Liver (tissue), 9 donors: ENCODE results near the gene SCN1B. TPM values are rescaled to one million over a fixed set of nuclear protein-coding genes. Genes with fewer than 3 reads are reported as not detected.

Experiments used
- DNase-seq: peaks from one replicate; pipeline ENCODE4 v3.0.0-alpha.2; 2017; ENCODE audit warnings: low spot score
- H3K27ac ChIP-seq, 2 donors: one replicate each; pipeline ENCODE4 v1.7.0; 2013; ENCODE audit warnings: inconsistent platforms in 2 of 2, low read length in 2 of 2, control low read depth in 1 of 2, low read depth in 1 of 2, mild to moderate bottlenecking in 1 of 2
- H3K27me3 ChIP-seq, 4 donors: one replicate each; pipeline versions ENCODE4 v1.6.1 to v1.7.0; 2013; ENCODE audit warnings: low read length in 3 of 4, inconsistent platforms in 1 of 4, mild to moderate bottlenecking in 1 of 4, moderate library complexity in 1 of 4; ENCODE audit not compliant: control insufficient read depth in 4 of 4, insufficient read depth in 4 of 4
- H3K36me3 ChIP-seq, 4 donors: one replicate each; pipeline versions ENCODE4 v1.6.1 to v1.7.0; 2013; ENCODE audit warnings: low read length in 3 of 4, mild to moderate bottlenecking in 3 of 4, low read depth in 1 of 4, moderate library complexity in 1 of 4; ENCODE audit not compliant: control insufficient read depth in 4 of 4, insufficient read depth in 3 of 4
- H3K4me1 ChIP-seq, 4 donors: one replicate each; pipeline versions ENCODE4 v1.6.1 to v1.7.0; 2013; ENCODE audit warnings: low read length in 3 of 4, mild to moderate bottlenecking in 3 of 4, moderate library complexity in 1 of 4; ENCODE audit not compliant: control insufficient read depth in 4 of 4, insufficient read depth in 4 of 4
- H3K4me3 ChIP-seq, 3 donors: one replicate each; pipeline versions ENCODE4 v1.6.1 to v1.7.0; 2013; ENCODE audit warnings: low read length in 3 of 3, control low read depth in 1 of 3, low read depth in 1 of 3, mild to moderate bottlenecking in 1 of 3
- H3K9ac ChIP-seq, 2 donors: one replicate each; pipeline ENCODE4 v1.7.0; 2013; ENCODE audit warnings: low read length in 2 of 2, mild to moderate bottlenecking in 2 of 2, moderate library complexity in 2 of 2, control low read depth in 1 of 2, low read depth in 1 of 2
- H3K9me3 ChIP-seq, 4 donors: one replicate each; pipeline versions ENCODE4 v1.6.1 to v1.7.0; 2013; ENCODE audit warnings: low read length in 3 of 4; ENCODE audit not compliant: control insufficient read depth in 4 of 4
- ATF3 ChIP-seq: IDR thresholded peaks from 2 replicates; pipeline ENCODE4 v1.6.1; 2016; ENCODE audit warnings: antibody characterized with exemption
- CTCF ChIP-seq: fragments of 150-350 bp; IDR thresholded peaks from 2 replicates; pipeline ENCODE4 v1.5.1; 2017; ENCODE audit warnings: improper control_type of control experiment, low read depth, low read length; ENCODE audit not compliant: missing input control
- EGR1 ChIP-seq, 2 donors: IDR thresholded peaks; 2 replicates each; pipeline ENCODE4 v1.6.1; 2016 to 2018; ENCODE audit warnings: antibody characterized with exemption in 2 of 2, low read depth in 2 of 2
- GABPA ChIP-seq, 2 donors: IDR thresholded peaks in 1 of 2; conservative IDR thresholded peaks in 1 of 2; 2 replicates each; pipeline ENCODE4 v1.6.1; 2016; ENCODE audit warnings: antibody characterized with exemption in 2 of 2, mild to moderate bottlenecking in 1 of 2, moderate library complexity in 1 of 2
- JUND ChIP-seq, 2 donors: IDR thresholded peaks; 2 replicates each; pipeline ENCODE4 v1.6.1; 2016; ENCODE audit warnings: antibody characterized with exemption in 2 of 2
- RAD21 ChIP-seq, 2 donors: IDR thresholded peaks; 2 replicates each; pipeline ENCODE4 v1.6.1; 2016; ENCODE audit warnings: antibody characterized with exemption in 2 of 2, mild to moderate bottlenecking in 2 of 2
- REST ChIP-seq: IDR thresholded peaks from 2 replicates; pipeline ENCODE4 v1.6.1; 2016; ENCODE audit warnings: antibody characterized with exemption, mild to moderate bottlenecking
- RXRA ChIP-seq, 2 donors: IDR thresholded peaks; 2 replicates each; pipeline ENCODE4 v1.6.1; 2017 to 2018; ENCODE audit warnings: antibody characterized with exemption in 2 of 2, mild to moderate bottlenecking in 1 of 2
- SP1 ChIP-seq: IDR thresholded peaks from 2 replicates; pipeline ENCODE4 v1.6.1; 2018; ENCODE audit warnings: antibody characterized with exemption, mild to moderate bottlenecking
- YY1 ChIP-seq: IDR thresholded peaks from 2 replicates; pipeline ENCODE4 v1.6.1; 2016; ENCODE audit warnings: antibody characterized with exemption, mild to moderate bottlenecking
- ZBTB33 ChIP-seq: IDR thresholded peaks from 2 replicates; pipeline ENCODE4 v1.6.1; 2016; ENCODE audit warnings: antibody characterized with exemption
- WGBS: extraction: QIAGEN DNeasy Blood & Tissue Kit; methylation state at CpG from one replicate; pipeline ENCODE4 v1.1.7; 2013; 5-methylcytosine and 5-hydroxymethylcytosine counted together
- polyA plus RNA-seq, 2 donors: library from polyadenylated mRNA; stranded (reverse) in 1 of 2; unstranded in 1 of 2; fragments of 200-250 nt in 1 of 2; fragments of >200 nt in 1 of 2; fragmentation: Nextera tagmentation in 1 of 2; extraction: Ambion mirVana in 1 of 2; gene quantifications; one replicate each; pipeline versions ENCODE4 v1.2.1 to v1.2.3, GENCODE V29; 2013 to 2015
- total RNA-seq, 2 donors: library from RNA; depleted of rRNA; stranded (reverse); fragments of >200 nt; gene quantifications; one replicate each; pipeline ENCODE4 v1.2.3, GENCODE V29; 2014
- donor health status: healthy.
- donor health status: healthy.
- donor health status: healthy.
- donor health status: healthy.
- donor health status: healthy.

The SCN1B gene
- total and polyA plus RNA-seq, 4 donors = 1.6 to 5.8 (median 3.4) TPM

- no peak overlapping the region for H3K4me3 ChIP-seq
- H3K9me3 ChIP-seq = no peaks in the 10 kb centered on the region
- peaks cover 2 to 24% (median 11%) of the 10 kb centered on the region in 4 donors for H3K36me3 ChIP-seq
- no peak overlapping the region for H3K27ac ChIP-seq
- no peak for TF ChIP-seq EGR1 (IDR thresholded peaks at IDR 0.05; ENCODE audit: low read depth in 2 of 2)
- no peak for TF ChIP-seq RXRA (IDR thresholded peaks at IDR 0.05)
- TF ChIP-seq JUND (IDR thresholded peaks at IDR 0.05) = no peak
- peak; percentile 13 for TF ChIP-seq CTCF
- peak in 1 of 2 donors; percentile 32 for TF ChIP-seq RAD21 (IDR thresholded peaks at IDR 0.05)
- TF ChIP-seq SP1 = no peak
- no peak for TF ChIP-seq YY1
- TF ChIP-seq ATF3 = no peak
- no peak for TF ChIP-seq REST
- no peak for TF ChIP-seq GABPA (IDR thresholded peaks at IDR 0.05 in 1 of 2, conservative IDR thresholded peaks at IDR 0.05 in 1 of 2)
- no peak overlapping the region for H3K9ac ChIP-seq
- no peak for DNase-seq
- H3K27me3 ChIP-seq = no peaks in the 10 kb centered on the region
- WGBS = 58% methylated on average over 3 of the region's 3 CpGs
- peaks cover 2 to 21% (median 17%) of the 10 kb centered on the region in 4 donors for H3K4me1 ChIP-seq
Observed at GRCh38 chr19:35055715-35056179, 25.5 kb downstream of the SCN1B start.

- Histone ChIP-seq H3K4me3 (no peak overlapping the region), H3K27me3 (no peaks in the 10 kb centered on the region), H3K36me3 (peaks cover 2 to 21% (median 10%) of the 10 kb centered on the region in 4 donors), H3K27ac (no peak overlapping the region), H3K9me3 (no peaks in the 10 kb centered on the region), H3K4me1 (peaks cover 2 to 18% (median 15%) of the 10 kb centered on the region in 4 donors), H3K9ac (no peak overlapping the region)
- TF ChIP-seq YY1 = no peak
- 90% methylated on average over 6 of the region's 6 CpGs for WGBS
- DNase-seq = no peak
Observed at GRCh38 chr19:35056513-35057063, 26.3 kb downstream of the SCN1B start.

- no peak for TF ChIP-seq GABPA (IDR thresholded peaks at IDR 0.05 in 1 of 2, conservative IDR thresholded peaks at IDR 0.05 in 1 of 2)
- TF ChIP-seq ZBTB33 = no peak
- TF ChIP-seq JUND (IDR thresholded peaks at IDR 0.05) = no peak
- TF ChIP-seq SP1 = no peak
- no peak for TF ChIP-seq YY1
- Histone ChIP-seq H3K4me1 (peaks cover 0 to 13% (median 13%) of the 10 kb centered on the region in 4 donors), H3K9me3 (no peaks in the 10 kb centered on the region), H3K27me3 (no peaks in the 10 kb centered on the region), H3K9ac (no peak overlapping the region), H3K27ac (no peak overlapping the region), H3K4me3 (no peak overlapping the region), H3K36me3 (peaks cover 2 to 18% (median 7%) of the 10 kb centered on the region in 4 donors)
- 60% methylated on average over 2 of the region's 2 CpGs for WGBS
- no peak for DNase-seq
Observed at GRCh38 chr19:35058370-35058769, 28.1 kb downstream of the SCN1B start.
